GM21526 (cell line): ENCODE results near the gene ZNF214.

Experiments
- ATAC-seq: cut with Tn5 transposase; IDR thresholded peaks from one replicate; pipeline ENCODE4 v1.9.1; 2021; ENCODE audit warnings: moderate library complexity; ENCODE audit not compliant: unreplicated experiment, low FRiP score

The ZNF214 gene

GRCh38 chr11:7020183-7020917 is at the start of gene ZNF214, which contains the start of gene NLRP14:
TSS of gene ZNF214 (minus strand) at chr11:7020346. CDS start at chr11:7002835, 17,511 bp downstream.
TSS of gene NLRP14 (plus strand) at chr11:7020479. CDS start at chr11:7038587, 18,108 bp downstream.
- no peak for ATAC-seq

- no peak for ATAC-seq
Observed at GRCh38 chr11:7062534-7062933, 42.4 kb upstream of the ZNF214 start.

- ATAC-seq = no peak
Observed at GRCh38 chr11:7060868-7061267, 40.7 kb upstream of the ZNF214 start.

GRCh38 chr11:7057641-7058040 is 37.5 kb upstream of the ZNF214 start:
- no peak for ATAC-seq

GRCh38 chr11:7056828-7057513 is 36.8 kb upstream of the ZNF214 start:
- ATAC-seq = no peak

- ATAC-seq = no peak
Observed at GRCh38 chr11:7050191-7050590, 30.0 kb upstream of the ZNF214 start.

GRCh38 chr11:7046474-7047175 is 26.5 kb upstream of the ZNF214 start:
- ATAC-seq = no peak

GRCh38 chr11:7034019-7034418 is 13.9 kb upstream of the ZNF214 start:
- no peak for ATAC-seq

GRCh38 chr11:7032692-7033091 is 12.5 kb upstream of the ZNF214 start:
- no peak for ATAC-seq

- no peak for ATAC-seq
Observed at GRCh38 chr11:7031471-7031871, 11.3 kb upstream of the ZNF214 start.

- no peak for ATAC-seq
Observed at GRCh38 chr11:7030836-7031235, 10.7 kb upstream of the ZNF214 start.

GRCh38 chr11:7028141-7028540 is 8.0 kb upstream of the ZNF214 start:
- no peak for ATAC-seq

- no peak for ATAC-seq
Observed at GRCh38 chr11:7021318-7021717, 1.2 kb upstream of the ZNF214 start.

- ATAC-seq = no peak
Observed at GRCh38 chr11:7019500-7020182, 505 bp downstream of the ZNF214 start.

GRCh38 chr11:7016011-7016410 is 4.1 kb downstream of the ZNF214 start:
- ATAC-seq = no peak

GRCh38 chr11:7014118-7014517 is 6.0 kb downstream of the ZNF214 start:
- ATAC-seq = no peak

GRCh38 chr11:7004482-7004881 is 15.7 kb downstream of the ZNF214 start:
- ATAC-seq = no peak

GRCh38 chr11:6995703-6996102 is 24.4 kb downstream of the ZNF214 start:
- no peak for ATAC-seq

- no peak for ATAC-seq
Observed at GRCh38 chr11:6992457-6993417, 27.4 kb downstream of the ZNF214 start.

GRCh38 chr11:6992026-6992425 is 28.1 kb downstream of the ZNF214 start:
- ATAC-seq = no peak
